Endometrial microvascular endothelial cells (primary cell): ENCODE results near the gene FREM1. TPM values are rescaled to one million over a fixed set of nuclear protein-coding genes. Genes with fewer than 3 reads are reported as not detected.
"Not testable (repeated sequence)": the region's sequence is repeated elsewhere in the genome, so short reads cannot be mapped to it uniquely, and the experiment has no call there.

ENCODE experiments used
- in situ Hi-C: cut with HindIII; loops from 2 replicates; pipeline ENCODE4 v1.10.0; 2017; ENCODE audit warnings: low sequenced_read_pairs, low pct_unique_long_range_greater_than_20kb; ENCODE audit errors: inconsistent ontology term
- total RNA-seq: library from RNA; depleted of rRNA; stranded (reverse); fragments of >200 nt; gene quantifications from one replicate; pipeline ENCODE4 v1.2.3, GENCODE V29; 2015; ENCODE audit errors: inconsistent ontology term

FREM1 gene
- total RNA-seq = not detected

DNA sequence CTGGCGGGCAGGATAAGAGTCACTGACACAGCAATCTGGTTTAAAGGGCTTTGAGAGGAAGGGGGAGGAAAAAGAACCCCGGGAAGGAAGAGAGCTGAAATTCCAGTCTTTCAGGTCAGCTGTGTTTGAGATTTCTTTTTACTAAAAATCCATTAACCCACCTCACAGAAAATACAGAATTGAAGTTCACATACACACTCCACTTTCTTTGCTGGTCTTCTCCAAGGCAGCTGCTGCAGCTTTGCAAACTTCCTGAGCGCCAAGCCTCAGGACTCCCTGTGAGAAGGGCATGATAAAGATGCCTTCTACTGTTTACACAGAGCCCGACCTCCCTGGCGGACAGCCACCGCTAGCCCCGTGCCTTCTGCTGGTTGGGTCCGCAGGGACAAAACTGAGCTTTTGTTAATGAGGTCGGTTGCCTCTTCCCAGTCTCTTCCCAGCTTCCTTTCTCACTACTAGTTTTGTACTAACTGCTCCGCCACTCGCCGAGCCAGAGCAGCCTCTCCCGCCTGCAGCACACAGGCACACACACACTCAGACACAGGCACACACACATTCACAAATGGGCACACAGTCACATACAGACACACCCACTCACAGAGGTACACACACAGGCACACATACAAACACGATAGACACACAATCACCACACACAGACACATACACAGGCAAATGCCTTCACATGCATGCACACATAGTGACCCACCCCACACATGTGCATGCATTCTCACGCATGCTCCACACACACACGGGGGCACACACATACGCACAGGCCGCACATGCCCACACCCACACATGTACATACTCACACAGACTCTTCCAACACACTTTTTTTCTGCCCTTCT, at the start of gene FREM1:
TSS of gene FREM1 (minus strand) at position 468 of the 845 bp plus-strand sequence. CDS start 41,451 bp downstream, outside the sequence.
- in situ Hi-C loops = no loop called here

GRCh38 chr9:14958989-14959388, 48.8 kb upstream of the FREM1 start:
- in situ Hi-C loops = no loop called here

- in situ Hi-C loops = no loop called here
Observed at GRCh38 chr9:14957109-14957508, 46.9 kb upstream of the FREM1 start.

- in situ Hi-C loops = no loop called here
Observed at GRCh38 chr9:14956208-14956607, 46.0 kb upstream of the FREM1 start.

- in situ Hi-C loops = no loop called here
Observed at GRCh38 chr9:14945351-14945750, 35.1 kb upstream of the FREM1 start.

DNA sequence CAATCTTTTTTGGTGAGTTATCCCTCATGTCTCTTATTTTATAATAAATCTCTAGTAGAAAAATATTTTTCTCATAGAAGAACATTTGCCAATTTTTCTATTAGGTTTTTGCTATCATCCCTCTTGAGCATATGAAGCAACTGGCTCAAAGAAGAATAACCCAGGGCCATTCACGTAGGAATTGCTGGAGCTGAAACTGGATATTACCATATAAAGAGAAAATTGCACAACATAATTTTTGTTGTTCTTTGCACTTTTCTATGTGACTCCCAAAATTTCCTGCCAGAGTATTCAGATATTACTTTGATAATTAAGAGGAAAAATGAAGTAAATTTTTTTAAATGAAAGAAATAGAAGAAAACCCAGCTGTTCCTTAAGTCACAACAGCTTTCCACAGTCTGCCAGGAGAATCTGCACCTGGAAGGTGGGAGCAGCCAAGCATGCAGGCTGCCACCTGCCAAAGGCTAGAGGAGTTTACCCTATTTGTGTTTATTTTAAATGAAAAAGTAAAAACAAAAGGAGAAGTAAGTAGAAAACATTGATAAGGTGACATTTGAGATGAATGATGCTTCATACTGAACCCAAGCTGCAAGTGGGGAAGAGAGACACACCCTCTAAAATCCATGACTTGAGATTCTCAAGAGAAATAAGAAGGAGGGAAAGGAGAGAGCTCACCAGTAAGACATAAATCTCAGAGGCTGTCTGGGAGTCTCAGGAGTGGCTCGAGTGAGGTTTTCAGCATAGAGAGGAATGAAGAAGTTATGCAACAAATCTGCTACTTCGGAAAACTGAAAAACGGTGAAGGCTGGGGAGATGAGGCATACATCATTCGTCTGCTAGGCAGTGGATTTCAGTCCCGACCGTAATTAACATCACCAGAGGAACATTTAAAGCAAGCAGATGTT, 31.5 kb upstream of the FREM1 start:
- in situ Hi-C loops = no loop called here

DNA sequence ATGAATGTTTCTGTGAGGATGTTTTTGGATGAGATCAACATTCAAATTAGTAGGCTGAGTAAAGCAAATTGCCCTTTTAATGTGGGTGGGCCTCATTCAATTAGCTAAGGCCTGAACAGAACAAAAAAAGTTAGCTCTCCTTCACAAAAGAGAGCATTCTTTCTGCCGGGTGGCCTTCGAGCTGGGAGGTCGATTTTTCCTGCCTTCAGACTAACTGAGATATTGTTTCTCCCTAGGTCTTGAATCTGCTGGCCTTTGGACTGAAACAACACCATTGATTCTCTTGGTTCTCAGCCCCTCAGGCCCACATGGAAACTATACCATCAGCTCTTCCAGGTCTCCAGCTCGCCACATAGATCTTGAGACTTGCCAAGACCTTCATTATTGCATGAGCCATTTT, 29.1 kb upstream of the FREM1 start:
- in situ Hi-C loops = no loop called here

- in situ Hi-C loops = no loop called here
Observed at GRCh38 chr9:14937216-14937615, 27.0 kb upstream of the FREM1 start.

DNA sequence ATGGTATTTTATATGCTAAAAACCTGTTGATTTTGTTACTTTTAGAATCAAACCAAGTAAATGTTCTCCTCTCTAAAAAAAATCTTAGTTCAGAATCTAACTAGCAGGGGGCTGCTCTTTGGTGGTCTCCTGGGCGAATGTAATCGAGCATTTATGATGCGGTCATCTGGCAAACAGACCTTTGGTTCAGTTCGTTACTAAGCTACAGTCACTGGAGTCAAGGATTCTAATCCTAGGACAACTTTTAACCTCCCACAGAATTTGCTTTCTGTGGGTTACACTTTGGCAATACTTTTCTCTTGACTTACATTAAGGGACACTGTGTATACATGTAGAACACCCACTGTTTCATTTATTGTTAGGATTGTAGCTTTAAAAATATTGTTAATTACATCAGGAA, 26.3 kb upstream of the FREM1 start:
- in situ Hi-C loops = no loop called here

DNA sequence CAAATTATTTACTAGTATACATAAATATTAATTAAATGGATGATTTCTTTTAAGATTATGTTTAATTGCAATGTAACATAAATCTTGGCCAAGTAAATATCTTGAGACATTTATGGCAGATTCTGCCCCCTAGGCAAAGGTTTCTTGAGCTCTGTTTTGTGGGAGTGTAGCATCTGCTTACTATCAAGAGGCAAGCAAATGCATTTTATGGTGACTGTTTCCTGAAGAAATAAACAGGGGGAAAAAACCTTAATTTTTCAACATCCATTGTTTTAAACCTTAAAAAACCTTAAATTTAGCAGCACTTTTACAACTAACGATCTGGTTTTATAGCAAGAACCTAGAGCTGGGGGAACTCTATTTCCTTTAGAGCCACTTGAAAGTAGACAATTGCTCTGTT, 25.7 kb upstream of the FREM1 start:
- in situ Hi-C loops = no loop called here

DNA sequence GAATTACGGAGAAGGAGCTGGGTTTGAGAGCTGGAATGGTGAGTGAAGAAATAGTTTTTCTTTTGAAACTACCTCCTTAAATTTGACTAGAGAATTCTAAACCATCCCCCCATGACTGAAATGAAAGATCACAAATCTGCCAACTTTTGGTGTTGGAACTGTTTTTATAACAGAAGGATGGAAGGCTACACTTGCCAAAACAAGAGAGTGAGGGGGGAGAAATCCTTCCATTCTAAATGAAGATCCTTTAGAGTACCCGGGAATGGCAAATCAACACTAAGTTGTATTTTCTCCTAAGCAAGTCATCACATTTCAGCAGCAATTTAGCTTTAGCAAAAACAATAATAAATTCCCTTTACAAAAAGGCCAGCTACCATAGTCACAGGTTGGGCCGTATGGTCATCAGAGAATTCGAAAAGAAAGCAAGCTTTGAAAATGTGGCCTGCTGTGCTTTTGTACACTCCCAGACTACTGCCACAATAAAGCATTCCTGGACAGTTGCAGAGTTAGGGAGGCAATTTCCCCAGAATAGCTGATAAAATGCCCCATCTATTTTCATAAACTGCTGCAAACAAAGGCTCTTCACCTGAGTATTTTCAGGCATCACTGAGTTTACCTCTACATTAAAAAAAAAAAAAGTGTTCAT, 25.0 kb upstream of the FREM1 start:
- in situ Hi-C loops = no loop called here

- in situ Hi-C loops = no loop called here
Observed at GRCh38 chr9:14932641-14933040, 22.4 kb upstream of the FREM1 start.

DNA sequence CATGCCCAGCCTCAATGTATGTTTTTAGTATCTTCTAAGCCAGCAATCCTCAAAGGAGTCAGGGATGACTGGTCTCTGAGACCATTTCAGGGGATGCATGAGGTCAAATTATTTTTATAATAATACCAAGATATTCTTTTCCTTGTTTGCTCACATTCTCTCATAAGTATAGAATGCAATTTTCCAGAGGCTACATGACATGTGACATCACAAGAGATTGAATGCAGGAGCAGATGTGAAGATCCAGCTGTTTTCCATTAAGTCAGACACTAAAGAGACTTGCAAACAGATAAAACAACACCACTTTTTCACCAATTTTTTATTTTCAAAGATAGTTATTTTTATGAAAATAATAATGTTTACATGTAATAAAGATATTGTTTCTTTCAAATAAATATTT, 22.0 kb upstream of the FREM1 start:
- in situ Hi-C loops = no loop called here

GRCh38 chr9:14926941-14927624, 16.9 kb upstream of the FREM1 start:
- in situ Hi-C loops = no loop called here

DNA sequence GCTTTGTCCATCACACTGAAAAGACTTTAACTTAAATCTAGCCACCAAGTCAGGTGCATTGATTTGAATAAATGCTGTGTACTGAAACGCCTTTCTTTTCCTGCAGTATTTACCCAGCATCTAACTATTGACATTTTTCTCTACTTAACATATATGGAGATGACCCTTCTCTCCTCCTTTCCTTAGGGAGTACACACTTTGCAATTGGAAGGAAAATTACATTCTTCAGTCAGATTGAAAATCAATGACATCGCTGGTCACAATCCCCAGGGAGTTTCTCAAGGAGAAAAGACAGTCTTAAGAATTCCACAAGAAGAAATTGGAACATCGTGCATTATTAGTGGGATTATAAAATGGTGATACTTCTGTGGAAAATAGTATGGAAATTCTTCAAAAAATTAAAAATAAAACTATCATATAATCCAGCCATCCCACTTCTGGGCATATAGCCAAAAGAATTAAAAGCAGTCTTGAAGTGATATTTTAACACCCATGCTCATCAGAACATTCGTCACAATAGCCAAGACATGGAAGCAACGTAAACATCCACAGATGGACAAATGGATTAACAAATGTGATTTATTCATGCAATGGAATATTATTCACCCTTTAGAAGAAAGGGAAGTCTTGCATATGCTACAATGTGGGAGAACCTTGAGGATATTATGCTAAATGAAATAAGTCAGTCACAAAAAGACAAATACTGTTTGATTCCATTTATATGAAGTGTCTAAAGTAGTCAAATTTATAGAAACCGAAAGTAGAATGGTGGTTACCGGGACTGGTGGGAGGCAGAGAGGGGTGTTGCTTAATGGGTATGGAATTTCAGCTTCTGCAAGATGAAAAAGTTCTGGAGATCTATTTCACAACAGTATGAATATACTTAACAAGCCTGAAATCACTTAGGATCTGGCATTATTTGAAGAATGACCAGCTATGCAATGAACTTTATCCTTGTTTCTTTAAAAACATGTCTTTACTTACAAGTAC, 14.3 kb upstream of the FREM1 start:
- in situ Hi-C loops = no loop called here

DNA sequence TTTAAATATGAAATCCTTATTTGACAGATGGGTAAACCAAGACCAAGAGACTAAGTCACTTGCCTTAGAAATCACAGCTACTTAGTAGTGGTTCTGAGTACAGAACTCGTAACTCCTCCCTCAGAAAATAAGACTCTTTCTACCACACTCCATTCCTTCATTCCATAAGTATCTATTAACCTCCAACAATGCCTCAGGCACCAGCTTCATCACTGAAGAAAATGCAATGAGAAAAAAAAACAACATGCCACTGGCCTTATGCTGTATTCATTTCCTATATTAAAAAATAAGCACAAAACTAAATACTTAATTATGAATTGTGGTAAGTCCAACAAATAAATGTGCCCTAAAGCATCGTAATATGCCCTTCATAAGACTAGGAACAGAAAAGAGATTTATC, 13.5 kb upstream of the FREM1 start:
- in situ Hi-C loops = no loop called here

DNA sequence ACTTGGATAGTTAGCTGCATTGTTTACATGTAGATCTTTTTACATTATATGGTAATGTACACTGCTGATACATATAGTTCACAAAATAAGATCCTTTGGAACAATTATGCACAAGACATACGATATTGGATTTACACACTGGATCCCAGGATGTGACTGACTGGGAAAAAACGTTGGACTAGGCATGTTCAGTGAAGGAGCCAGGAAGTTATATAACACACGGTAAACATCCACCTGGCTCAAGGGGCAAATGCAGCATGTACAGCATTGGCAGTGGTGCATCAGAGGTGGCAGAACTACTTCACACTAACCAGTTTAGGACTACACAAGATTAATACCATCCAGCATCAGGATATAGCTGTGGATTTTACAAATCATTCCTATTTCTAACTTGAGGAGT, 10.6 kb upstream of the FREM1 start:
- in situ Hi-C loops = not testable (repeated sequence)

GRCh38 chr9:14913366-14913765, 3.1 kb upstream of the FREM1 start:
- in situ Hi-C loops = no loop called here
